OCI-M1 (cell line): Measurements from ENCODE around the gene CTTN.

Source experiments
- DNase-seq: peaks from one replicate; lab custom pipeline; 2025; lab: John Stamatoyannopoulos, UW

Gene CTTN

GRCh38 chr11:70410276-70411205 lies 12.2 kb downstream of the CTTN start:
- DNase-seq: no peak

GRCh38 chr11:70411713-70412452 lies 13.6 kb downstream of the CTTN start:
- no peak for DNase-seq

- no peak for DNase-seq
Observed at GRCh38 chr11:70413151-70413550, 14.8 kb downstream of the CTTN start.

- DNase-seq: no peak
Observed at GRCh38 chr11:70414341-70415100, 16.2 kb downstream of the CTTN start.

- DNase-seq: no peak
Observed at GRCh38 chr11:70415191-70415590, 16.9 kb downstream of the CTTN start.

- DNase-seq: peak; percentile 83
Observed at GRCh38 chr11:70415642-70416395, 17.5 kb downstream of the CTTN start.

GRCh38 chr11:70416881-70417280 lies 18.6 kb downstream of the CTTN start:
- no peak for DNase-seq

- no peak for DNase-seq
Observed at GRCh38 chr11:70418130-70418529, 19.8 kb downstream of the CTTN start.

GRCh38 chr11:70419307-70420007 lies 21.1 kb downstream of the CTTN start:
- no peak for DNase-seq

GRCh38 chr11:70420008-70420464 lies 21.7 kb downstream of the CTTN start:
- peak; percentile 100 for DNase-seq

GRCh38 chr11:70420496-70420895 lies 22.2 kb downstream of the CTTN start:
- no peak for DNase-seq

- DNase-seq: peak; percentile 76
Observed at GRCh38 chr11:70421123-70421522, 22.8 kb downstream of the CTTN start.

- no peak for DNase-seq
Observed at GRCh38 chr11:70422692-70423522, 24.6 kb downstream of the CTTN start.

GRCh38 chr11:70423523-70424505 lies 25.5 kb downstream of the CTTN start:
- peak; percentile 100 for DNase-seq

- DNase-seq: no peak
Observed at GRCh38 chr11:70424765-70425344, 26.5 kb downstream of the CTTN start.

- DNase-seq: no peak
Observed at GRCh38 chr11:70427436-70427835, 29.1 kb downstream of the CTTN start.

GRCh38 chr11:70428701-70429427 lies 30.5 kb downstream of the CTTN start:
- no peak for DNase-seq

GRCh38 chr11:70429428-70429705 lies 31.0 kb downstream of the CTTN start:
- no peak for DNase-seq
